Activated naive CD8-positive, alpha-beta T cell (primary cell): Measurements from ENCODE around the gene FBRSL1.
"Not testable (repeated sequence)": the region's sequence is repeated elsewhere in the genome, so short reads cannot be mapped to it uniquely, and the experiment has no call there.

Experiments
- H3K27ac Mint-ChIP-seq: one replicate; pipeline ENCODE4 v1.8.0; 2021; ENCODE audit warnings: mixed read lengths
- H3K27me3 Mint-ChIP-seq: one replicate; pipeline ENCODE4 v1.8.0; 2021; ENCODE audit warnings: mixed read lengths
- H3K36me3 Mint-ChIP-seq: one replicate; pipeline ENCODE4 v1.8.0; 2021; ENCODE audit warnings: mixed read lengths
- H3K4me1 Mint-ChIP-seq: one replicate; pipeline ENCODE4 v1.8.0; 2021; ENCODE audit warnings: low read depth, mixed read lengths
- H3K4me3 Mint-ChIP-seq: one replicate; pipeline ENCODE4 v1.8.0; 2021; ENCODE audit warnings: mild to moderate bottlenecking, mixed read lengths
- H3K9me3 Mint-ChIP-seq: one replicate; pipeline ENCODE4 v1.8.0; 2021; ENCODE audit warnings: low read depth, mixed read lengths

FBRSL1 gene

DNA sequence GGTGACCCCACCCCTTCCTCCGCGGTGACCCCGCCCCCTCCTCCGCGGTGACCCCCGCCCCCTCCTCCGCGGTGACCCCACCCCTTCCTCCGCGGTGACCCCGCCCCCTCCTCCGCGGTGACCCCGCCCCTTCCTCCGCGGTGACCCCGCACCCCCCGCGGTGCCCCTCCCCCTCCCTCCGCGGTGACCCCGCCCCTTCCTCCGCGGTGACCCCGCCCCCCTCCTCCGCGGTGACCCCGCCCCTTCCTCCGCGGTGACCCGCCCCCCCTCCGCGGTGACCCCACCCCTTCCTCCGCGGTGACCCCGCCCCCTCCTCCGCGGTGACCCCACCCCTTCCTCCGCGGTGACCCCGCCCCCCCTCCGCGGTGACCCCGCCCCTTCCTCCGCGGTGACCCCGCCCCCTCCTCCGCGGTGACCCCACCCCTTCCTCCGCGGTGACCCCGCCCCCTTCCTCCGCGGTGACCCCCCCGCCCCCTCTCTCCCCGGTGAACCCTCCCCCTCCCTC lies 15.1 kb upstream of the FBRSL1 start:
- not testable (repeated sequence) for H3K4me3 Mint-ChIP-seq, H3K27ac Mint-ChIP-seq, H3K27me3 Mint-ChIP-seq, H3K36me3 Mint-ChIP-seq, H3K9me3 Mint-ChIP-seq
- peaks cover 27% of the 10 kb centered on the region for H3K4me1 Mint-ChIP-seq

DNA sequence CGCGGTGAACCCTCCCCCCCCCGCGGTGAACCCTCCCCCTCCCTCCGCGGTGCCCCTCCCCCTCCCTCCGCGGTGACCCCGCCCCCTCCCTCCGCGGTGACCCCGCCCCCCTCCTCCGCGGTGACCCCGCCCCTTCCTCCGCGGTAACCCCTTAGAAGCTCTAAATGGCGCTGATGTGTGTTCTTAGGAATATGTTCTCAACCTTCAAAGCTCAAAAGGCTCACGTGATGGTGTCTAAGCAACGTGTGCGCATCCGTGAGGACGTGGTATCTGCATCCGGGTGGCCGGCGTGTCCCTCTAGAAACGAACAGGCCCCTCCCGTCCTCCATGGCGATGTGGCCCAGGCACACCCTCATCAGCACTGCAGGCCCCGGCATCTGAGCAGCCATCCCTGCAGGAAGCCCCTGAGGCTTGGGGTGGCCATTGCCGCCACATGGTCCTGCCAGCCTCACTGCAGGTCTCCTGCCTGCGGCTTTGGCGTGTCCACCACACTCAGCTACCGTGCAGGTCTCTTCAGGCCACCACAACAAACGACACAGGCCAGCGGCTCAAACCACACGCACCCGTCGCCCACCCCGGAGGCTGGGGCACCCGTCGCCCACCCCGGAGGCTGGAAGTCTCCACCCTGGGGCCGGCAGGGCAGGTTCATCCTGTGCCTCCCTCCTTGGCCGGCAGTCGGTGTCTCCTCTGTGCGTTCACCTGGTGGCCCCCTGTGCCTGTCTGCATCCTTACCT lies 14.5 kb upstream of the FBRSL1 start:
- no peaks in the 10 kb centered on the region for H3K27me3 Mint-ChIP-seq
- H3K36me3 Mint-ChIP-seq, result no peaks in the 10 kb centered on the region
- H3K4me3 Mint-ChIP-seq, result peak overlapping the region; percentile 66
- H3K4me1 Mint-ChIP-seq, result peaks cover 24% of the 10 kb centered on the region
- peak overlapping the region; percentile 81 for H3K27ac Mint-ChIP-seq
- H3K9me3 Mint-ChIP-seq, result no peaks in the 10 kb centered on the region

DNA sequence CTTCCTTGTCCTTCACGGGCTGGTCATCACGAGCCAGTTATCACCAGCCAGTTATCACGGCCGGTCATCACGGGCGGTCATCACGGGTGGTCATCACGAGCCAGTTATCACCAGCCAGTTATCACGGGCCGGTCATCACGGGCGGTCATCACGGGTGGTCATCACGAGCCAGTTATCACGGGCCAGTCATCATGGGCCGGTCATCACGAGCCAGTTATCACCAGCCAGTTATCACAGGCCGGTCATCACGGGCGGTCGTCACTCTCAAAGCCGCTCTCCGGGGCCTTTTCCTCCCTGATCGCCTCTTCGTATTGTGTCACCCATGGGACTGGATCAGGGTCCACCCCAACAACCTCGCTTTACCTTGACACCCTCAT lies 13.9 kb upstream of the FBRSL1 start:
- H3K9me3 Mint-ChIP-seq, result no peaks in the 10 kb centered on the region
- peak overlapping the region; percentile 81 for H3K27ac Mint-ChIP-seq
- no peaks in the 10 kb centered on the region for H3K36me3 Mint-ChIP-seq
- H3K27me3 Mint-ChIP-seq, result no peaks in the 10 kb centered on the region
- peaks cover 21% of the 10 kb centered on the region for H3K4me1 Mint-ChIP-seq
- H3K4me3 Mint-ChIP-seq, result peak overlapping the region; percentile 66

DNA sequence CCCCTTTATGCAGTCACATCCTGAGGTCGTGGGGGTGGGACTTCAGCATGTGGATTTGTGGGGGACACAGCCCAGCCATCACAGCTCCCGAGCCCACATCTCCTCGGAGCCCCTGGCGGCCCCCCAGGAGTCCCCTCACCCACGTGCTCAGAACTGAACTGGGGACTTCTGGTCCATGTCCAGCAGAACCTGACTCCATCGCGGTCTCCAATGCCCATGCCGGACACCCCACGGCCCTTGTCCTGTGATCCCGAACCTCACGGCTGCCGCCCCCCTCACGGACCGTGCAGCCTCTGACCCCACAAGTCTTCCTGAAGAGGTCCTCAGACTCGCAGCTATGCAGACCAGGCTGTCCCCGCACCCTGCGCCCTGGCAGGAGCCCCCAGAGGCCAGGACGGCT lies 13.5 kb upstream of the FBRSL1 start:
- peak overlapping the region; percentile 81 for H3K27ac Mint-ChIP-seq
- peaks cover 18% of the 10 kb centered on the region for H3K4me1 Mint-ChIP-seq
- H3K27me3 Mint-ChIP-seq, result no peaks in the 10 kb centered on the region
- no peak overlapping the region for H3K4me3 Mint-ChIP-seq
- no peaks in the 10 kb centered on the region for H3K9me3 Mint-ChIP-seq
- no peaks in the 10 kb centered on the region for H3K36me3 Mint-ChIP-seq

DNA sequence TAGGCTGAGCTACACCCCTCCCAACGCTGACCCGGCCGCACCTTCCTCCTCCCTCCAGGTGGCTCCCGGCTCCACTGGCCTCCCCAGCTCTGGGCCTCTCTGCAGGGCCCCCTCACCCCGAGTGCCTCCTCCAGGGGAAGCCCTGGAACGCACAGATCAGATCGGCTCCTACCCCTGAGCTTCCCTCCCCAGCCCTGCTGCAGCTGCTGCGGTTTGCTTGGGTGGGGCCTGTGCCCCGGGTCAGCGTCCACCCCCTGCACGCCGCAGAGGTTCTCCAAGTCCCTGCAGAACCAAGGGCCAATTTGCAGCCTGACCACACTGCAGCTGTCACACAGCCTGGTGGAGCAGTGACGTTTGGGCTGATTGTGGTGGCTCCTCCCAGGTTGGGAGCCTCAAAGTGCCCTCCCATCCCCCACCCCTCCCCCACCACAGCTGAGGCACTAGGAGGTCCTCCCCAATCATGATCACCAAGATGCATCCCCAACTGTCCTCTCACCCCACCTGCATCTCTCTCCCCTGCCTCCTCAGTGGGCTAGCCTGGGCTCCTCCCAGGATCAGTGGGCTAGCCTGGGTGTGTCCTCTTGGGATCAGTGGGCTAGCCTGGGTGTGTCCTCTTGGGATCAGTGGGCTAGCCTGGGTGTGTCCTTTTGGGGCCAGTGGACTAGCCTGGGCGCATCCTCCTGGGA lies 12.8 kb upstream of the FBRSL1 start:
- Mint-ChIP-seq H3K36me3 (no peaks in the 10 kb centered on the region), H3K27ac (no peak overlapping the region), H3K27me3 (no peaks in the 10 kb centered on the region), H3K4me1 (peaks cover 16% of the 10 kb centered on the region), H3K9me3 (no peaks in the 10 kb centered on the region), H3K4me3 (no peak overlapping the region)

DNA sequence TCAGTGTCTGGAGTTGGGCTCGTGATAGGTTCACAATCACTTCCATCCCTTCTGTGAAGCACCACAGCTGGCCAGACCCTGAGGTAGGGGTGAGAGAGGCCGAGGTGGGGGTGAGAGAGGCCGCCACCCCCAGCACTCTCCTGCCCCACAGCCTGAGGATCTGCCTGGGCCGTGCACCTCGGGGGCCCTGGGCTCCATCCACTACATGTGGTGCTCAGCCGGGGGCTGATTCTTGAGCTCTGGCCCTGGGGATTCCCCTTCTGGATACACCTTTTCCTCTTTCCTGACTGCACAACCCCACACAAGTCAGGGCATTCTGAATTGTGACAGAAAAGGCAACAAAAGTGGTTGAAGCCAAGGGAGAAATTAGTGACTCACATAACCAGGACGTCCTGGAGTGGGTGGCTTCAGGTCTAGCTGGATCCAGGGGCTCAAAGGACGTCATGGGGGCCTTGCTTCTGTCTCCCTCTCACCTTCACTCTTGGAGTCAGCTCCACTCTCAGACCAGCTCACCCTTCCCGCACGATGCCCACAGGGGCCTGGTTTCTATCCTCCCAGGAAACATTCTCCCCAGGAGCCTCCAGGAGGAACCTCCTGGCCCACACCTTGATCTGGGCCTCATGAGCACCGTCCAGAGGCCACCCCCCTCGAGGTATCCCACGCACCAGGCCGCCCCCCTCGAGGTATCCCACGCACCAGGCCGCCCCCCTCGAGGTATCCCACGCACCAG lies 12.1 kb upstream of the FBRSL1 start:
- H3K27me3 Mint-ChIP-seq, result no peaks in the 10 kb centered on the region
- no peaks in the 10 kb centered on the region for H3K36me3 Mint-ChIP-seq
- H3K27ac Mint-ChIP-seq, result no peak overlapping the region
- H3K4me3 Mint-ChIP-seq, result no peak overlapping the region
- H3K4me1 Mint-ChIP-seq, result peaks cover 16% of the 10 kb centered on the region
- no peaks in the 10 kb centered on the region for H3K9me3 Mint-ChIP-seq

DNA sequence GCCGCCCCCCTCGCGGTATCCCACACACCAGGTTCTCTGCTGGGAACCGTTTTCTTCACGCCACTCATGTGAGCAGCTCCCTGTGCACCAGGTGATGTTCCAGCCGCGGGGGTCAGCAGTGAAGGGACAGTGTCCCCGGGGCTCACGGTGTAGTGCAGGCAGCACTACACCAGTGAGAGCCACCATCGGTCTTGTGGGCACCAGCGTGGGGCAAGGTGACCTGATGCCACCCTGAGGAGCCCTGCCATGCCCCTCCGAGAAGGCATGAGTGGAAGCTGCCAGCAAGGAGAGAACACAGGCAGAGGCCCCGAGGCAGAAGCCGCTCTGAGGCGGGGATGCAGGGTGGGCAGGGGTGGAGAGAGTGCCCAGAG lies 11.5 kb upstream of the FBRSL1 start:
- Mint-ChIP-seq H3K27ac (no peak overlapping the region), H3K36me3 (no peaks in the 10 kb centered on the region), H3K4me1 (peaks cover 16% of the 10 kb centered on the region), H3K4me3 (no peak overlapping the region), H3K27me3 (no peaks in the 10 kb centered on the region), H3K9me3 (no peaks in the 10 kb centered on the region)

DNA sequence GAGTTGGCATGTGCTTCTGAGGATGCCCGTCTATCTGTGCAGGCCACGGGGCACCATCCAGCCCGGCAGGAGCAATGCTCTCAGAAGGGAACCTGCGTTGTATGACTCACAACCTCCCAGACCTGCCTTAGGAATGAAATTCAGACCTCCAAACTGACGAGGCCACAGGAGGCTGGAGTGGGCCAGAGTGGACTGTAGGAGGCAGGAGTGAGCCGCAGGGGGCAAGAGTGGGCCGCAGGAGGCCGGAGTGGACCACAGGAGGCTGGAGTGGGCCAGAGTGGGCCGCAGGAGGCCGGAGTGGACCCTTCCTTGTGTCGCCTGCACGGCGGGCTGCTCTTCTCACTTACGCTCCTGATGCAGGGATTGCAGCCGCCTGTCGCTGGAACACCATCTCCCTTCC lies 11.1 kb upstream of the FBRSL1 start:
- Mint-ChIP-seq H3K4me1 (peaks cover 16% of the 10 kb centered on the region), H3K36me3 (no peaks in the 10 kb centered on the region), H3K9me3 (no peaks in the 10 kb centered on the region), H3K27me3 (no peaks in the 10 kb centered on the region), H3K27ac (no peak overlapping the region), H3K4me3 (no peak overlapping the region)

DNA sequence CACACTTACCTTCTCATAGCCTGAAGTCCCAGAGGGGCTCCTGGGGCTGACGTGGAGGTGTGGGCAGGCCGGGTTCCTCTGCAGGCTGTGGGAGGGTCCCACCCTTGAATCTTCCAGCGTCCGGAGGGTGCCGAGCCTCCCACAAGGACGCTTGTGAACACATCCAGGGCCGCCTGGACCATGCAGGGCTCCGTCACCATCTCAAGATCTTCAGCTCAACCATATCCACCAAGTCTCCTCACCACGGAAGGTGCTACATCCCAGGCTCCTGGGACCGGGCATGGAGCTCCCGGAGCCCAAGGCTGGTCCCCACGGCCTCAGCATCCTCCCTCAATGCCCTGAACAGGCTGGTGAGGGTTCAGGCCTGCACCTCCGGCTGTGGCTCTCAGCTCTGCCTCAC lies 10.7 kb upstream of the FBRSL1 start:
- H3K36me3 Mint-ChIP-seq, result no peaks in the 10 kb centered on the region
- H3K4me1 Mint-ChIP-seq, result peaks cover 16% of the 10 kb centered on the region
- no peaks in the 10 kb centered on the region for H3K9me3 Mint-ChIP-seq
- no peak overlapping the region for H3K4me3 Mint-ChIP-seq
- no peaks in the 10 kb centered on the region for H3K27me3 Mint-ChIP-seq
- no peak overlapping the region for H3K27ac Mint-ChIP-seq

DNA sequence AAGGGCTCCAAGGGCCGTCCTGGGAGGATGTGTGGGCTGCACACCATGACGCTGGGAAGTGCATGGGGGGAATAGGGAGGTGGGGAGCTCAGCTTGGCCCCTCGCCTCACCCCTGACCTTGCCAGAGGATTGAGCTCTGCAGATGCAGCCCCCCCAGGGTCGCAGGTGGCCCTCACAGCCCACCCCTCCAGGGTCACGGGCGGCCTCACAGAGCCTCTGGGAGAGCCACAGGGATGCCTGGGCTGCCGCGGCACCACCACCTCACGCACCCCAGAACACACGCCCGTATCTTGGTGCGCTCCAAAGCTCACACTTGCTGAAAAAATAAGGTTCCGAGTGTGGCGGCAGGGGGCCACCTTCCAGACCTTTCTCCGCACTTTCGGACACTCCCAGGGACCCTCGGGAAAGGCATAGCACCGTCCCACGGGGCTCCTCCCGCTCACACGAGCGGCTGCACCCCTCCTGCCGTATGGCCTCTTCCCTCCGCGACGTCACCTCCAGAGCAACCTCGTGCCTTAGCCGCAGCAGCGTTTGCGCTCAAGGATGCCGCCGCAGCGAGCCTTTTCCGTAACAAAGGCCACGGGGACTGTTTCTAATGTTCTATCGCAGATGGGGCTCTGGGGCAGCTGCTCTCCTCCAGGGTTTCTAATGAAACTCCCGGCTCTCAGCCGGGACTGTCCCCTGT lies 9.9 kb upstream of the FBRSL1 start:
- Mint-ChIP-seq H3K27ac (no peak overlapping the region), H3K9me3 (no peaks in the 10 kb centered on the region), H3K27me3 (no peaks in the 10 kb centered on the region), H3K4me3 (no peak overlapping the region), H3K36me3 (no peaks in the 10 kb centered on the region), H3K4me1 (peaks cover 16% of the 10 kb centered on the region)

DNA sequence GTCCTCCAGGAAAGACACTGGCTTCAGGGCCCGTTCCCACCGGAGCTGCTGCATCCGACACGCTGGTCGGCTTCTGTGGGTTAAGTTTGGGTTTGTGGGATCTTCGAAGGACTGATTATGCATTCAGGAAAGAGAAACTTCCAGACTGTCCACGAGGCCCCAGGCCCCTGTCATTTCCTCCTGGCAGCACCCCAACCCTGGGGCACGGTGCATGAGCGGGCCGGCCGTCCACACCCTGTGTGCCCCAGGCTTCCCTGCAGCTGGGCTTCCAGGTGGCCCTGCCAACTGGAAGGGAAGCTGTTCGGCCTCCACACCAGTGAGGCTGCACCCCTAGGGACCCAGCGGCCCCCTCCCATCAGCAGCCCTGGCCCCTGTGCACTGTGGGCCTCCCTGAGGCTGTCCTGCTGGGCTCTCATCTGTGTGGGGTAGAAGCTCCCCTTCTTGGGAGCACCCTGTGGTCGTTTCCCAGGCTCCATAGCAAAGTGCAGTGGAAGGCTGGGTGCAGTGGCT lies 9.3 kb upstream of the FBRSL1 start:
- Mint-ChIP-seq H3K27ac (no peak overlapping the region), H3K4me1 (peaks cover 15% of the 10 kb centered on the region), H3K36me3 (no peaks in the 10 kb centered on the region), H3K27me3 (no peaks in the 10 kb centered on the region), H3K4me3 (no peak overlapping the region), H3K9me3 (no peaks in the 10 kb centered on the region)

DNA sequence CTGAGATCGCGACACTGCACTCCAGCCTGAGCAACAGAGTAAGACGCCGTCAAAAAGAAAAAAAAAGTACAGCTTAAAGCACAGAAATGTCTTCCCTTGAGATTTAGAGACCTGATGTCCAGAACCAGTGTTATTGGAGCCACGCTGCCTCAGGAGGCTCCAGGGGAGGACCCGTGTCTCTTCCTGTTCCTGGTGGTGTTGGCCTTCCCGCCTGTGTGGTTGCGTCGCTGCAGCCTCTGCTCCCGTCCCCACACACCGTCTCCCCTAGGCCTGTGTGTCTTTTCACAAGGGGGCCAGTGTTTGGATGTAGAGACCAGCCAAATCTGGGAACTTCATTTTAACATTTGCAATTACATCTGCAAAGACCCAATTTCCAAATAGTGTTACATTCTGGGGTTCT lies 8.6 kb upstream of the FBRSL1 start:
- no peaks in the 10 kb centered on the region for H3K36me3 Mint-ChIP-seq
- no peak overlapping the region for H3K27ac Mint-ChIP-seq
- H3K27me3 Mint-ChIP-seq, result no peaks in the 10 kb centered on the region
- H3K4me3 Mint-ChIP-seq, result no peak overlapping the region
- no peaks in the 10 kb centered on the region for H3K9me3 Mint-ChIP-seq
- H3K4me1 Mint-ChIP-seq, result peaks cover 16% of the 10 kb centered on the region

DNA sequence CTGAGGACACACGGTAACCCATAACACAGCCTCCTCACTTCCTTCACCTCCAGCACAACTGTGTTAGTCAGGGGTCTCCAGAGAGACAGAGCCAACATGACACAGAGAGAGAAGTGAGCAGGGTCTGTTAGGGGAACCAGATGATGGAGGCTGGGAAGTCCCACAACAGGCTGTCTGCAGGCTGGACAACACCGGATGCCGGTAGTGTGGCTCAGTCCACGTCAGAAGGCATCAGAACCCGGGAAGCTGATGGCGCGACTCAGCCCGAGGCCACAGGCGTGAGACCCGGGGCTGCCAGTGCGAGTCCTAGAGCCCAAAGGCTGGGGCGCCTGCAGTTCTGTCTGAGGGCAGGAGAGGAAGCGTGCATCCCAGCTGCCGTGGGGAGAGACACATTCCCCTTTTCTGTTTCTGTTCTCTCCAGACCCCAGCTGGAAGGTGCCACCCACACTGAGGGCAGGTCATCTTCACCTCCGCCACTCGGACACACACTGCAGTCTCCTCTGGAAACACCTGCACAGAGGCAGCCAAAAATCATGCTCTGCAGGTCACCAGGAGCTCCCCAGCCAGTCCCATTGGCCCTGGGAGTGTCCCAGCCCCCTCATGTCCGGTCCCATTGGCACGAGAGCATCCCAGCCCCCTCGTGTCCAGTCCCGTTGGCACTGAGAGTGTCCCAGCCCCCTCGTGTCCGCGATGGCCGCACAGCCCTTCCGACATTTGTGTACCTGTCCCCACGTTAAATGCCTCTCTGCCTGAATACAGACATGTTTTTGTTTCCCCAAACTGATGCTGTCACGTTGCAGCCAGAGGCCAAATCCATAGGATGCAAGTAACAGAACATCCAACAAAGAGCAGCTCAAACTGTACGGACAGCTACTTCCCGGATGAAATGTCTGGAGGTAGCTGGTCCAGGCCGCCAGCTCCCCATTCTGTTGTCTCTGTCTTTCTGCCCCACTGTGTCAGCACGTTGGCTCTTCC lies 7.9 kb upstream of the FBRSL1 start:
- no peaks in the 10 kb centered on the region for H3K36me3 Mint-ChIP-seq
- H3K9me3 Mint-ChIP-seq, result no peaks in the 10 kb centered on the region
- no peaks in the 10 kb centered on the region for H3K27me3 Mint-ChIP-seq
- no peak overlapping the region for H3K27ac Mint-ChIP-seq
- H3K4me3 Mint-ChIP-seq, result no peak overlapping the region
- peaks cover 17% of the 10 kb centered on the region for H3K4me1 Mint-ChIP-seq

DNA sequence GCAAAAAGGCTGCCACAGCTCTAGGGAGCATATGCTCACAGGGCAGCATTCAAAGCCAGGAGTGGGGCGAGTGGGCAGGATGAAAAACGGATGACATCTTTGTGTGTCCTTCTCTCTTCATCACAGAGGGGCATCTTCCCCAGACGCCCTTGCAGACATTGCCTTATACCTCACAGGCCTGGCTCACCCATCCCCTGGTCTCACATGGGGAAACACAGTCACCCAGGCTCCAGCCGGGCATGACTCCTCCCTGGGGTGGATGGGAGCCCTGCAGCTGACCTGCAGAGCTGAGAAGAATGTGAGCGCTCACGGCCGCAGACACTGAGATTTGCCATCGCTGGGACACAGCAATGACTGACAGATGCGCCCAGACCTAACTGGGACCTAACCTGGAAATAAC lies 7.2 kb upstream of the FBRSL1 start:
- Mint-ChIP-seq H3K27ac (no peak overlapping the region), H3K4me1 (peaks cover 18% of the 10 kb centered on the region), H3K36me3 (no peaks in the 10 kb centered on the region), H3K27me3 (no peaks in the 10 kb centered on the region), H3K4me3 (no peak overlapping the region), H3K9me3 (no peaks in the 10 kb centered on the region)
